ENCODE measurements around the gene NGEF.

DNA sequence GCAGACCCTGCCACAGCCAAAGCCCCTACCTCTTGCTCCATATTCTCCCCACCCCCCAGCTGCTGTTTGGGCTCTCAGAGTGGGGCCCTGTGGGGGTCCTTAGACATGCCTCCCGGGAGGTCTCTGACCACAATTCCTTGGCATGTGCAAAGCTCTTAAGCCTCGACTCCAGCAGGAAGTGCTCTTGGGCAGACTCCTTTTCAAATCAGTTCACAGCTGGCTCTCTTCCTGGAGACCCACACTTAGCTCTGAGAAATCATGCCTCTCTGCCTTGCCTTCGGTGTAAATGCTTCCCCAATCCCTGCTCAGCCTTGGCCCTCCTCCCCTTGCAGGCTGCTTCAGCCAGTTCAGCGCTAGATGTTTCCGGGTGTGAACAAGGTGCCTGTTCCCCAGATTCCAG, 46.9 kb downstream of the NGEF start:
- TF ChIP-seq, protein P1, sequence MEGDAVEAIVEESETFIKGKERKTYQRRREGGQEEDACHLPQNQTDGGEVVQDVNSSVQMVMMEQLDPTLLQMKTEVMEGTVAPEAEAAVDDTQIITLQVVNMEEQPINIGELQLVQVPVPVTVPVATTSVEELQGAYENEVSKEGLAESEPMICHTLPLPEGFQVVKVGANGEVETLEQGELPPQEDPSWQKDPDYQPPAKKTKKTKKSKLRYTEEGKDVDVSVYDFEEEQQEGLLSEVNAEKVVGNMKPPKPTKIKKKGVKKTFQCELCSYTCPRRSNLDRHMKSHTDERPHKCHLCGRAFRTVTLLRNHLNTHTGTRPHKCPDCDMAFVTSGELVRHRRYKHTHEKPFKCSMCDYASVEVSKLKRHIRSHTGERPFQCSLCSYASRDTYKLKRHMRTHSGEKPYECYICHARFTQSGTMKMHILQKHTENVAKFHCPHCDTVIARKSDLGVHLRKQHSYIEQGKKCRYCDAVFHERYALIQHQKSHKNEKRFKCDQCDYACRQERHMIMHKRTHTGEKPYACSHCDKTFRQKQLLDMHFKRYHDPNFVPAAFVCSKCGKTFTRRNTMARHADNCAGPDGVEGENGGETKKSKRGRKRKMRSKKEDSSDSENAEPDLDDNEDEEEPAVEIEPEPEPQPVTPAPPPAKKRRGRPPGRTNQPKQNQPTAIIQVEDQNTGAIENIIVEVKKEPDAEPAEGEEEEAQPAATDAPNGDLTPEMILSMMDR (IDR thresholded peaks at IDR 0.05; ENCODE audit: low read depth, low read length, missing input control), result no peak
- TF ChIP-seq HNF4G (IDR thresholded peaks at IDR 0.05), result no peak
- TF ChIP-seq, protein P2, sequence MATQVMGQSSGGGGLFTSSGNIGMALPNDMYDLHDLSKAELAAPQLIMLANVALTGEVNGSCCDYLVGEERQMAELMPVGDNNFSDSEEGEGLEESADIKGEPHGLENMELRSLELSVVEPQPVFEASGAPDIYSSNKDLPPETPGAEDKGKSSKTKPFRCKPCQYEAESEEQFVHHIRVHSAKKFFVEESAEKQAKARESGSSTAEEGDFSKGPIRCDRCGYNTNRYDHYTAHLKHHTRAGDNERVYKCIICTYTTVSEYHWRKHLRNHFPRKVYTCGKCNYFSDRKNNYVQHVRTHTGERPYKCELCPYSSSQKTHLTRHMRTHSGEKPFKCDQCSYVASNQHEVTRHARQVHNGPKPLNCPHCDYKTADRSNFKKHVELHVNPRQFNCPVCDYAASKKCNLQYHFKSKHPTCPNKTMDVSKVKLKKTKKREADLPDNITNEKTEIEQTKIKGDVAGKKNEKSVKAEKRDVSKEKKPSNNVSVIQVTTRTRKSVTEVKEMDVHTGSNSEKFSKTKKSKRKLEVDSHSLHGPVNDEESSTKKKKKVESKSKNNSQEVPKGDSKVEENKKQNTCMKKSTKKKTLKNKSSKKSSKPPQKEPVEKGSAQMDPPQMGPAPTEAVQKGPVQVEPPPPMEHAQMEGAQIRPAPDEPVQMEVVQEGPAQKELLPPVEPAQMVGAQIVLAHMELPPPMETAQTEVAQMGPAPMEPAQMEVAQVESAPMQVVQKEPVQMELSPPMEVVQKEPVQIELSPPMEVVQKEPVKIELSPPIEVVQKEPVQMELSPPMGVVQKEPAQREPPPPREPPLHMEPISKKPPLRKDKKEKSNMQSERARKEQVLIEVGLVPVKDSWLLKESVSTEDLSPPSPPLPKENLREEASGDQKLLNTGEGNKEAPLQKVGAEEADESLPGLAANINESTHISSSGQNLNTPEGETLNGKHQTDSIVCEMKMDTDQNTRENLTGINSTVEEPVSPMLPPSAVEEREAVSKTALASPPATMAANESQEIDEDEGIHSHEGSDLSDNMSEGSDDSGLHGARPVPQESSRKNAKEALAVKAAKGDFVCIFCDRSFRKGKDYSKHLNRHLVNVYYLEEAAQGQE (IDR thresholded peaks at IDR 0.05), result no peak
